Sigmoid colon (tissue), 7 donors: Measurements from ENCODE around the gene TNPO3. TPM values are rescaled to one million over a fixed set of nuclear protein-coding genes. Genes with fewer than 3 reads are reported as not detected.

Experiments
- DNase-seq: peaks from one replicate; pipeline ENCODE4 v3.0.0-alpha.2; 2019
- H3K27ac ChIP-seq, 4 donors: fragments of 200-600 bp; sonication (generic); one replicate each; pipeline ENCODE4 v1.5.1; 2016 to 2019; ENCODE audit warnings: mild to moderate bottlenecking in 1 of 4
- H3K27me3 ChIP-seq, 3 donors: fragments of 200-600 bp; sonication (generic); one replicate each; pipeline ENCODE4 v1.5.1; 2019; ENCODE audit warnings: mild to moderate bottlenecking in 1 of 3
- H3K36me3 ChIP-seq, 4 donors: fragments of 200-600 bp; sonication (generic); one replicate each; pipeline ENCODE4 v1.5.1; 2016 to 2019
- H3K4me1 ChIP-seq, 4 donors: fragments of 200-600 bp; sonication (generic); one replicate each; pipeline ENCODE4 v1.5.1; 2017 to 2019
- H3K4me3 ChIP-seq, 4 donors: fragments of 200-600 bp; sonication (generic); one replicate each; pipeline ENCODE4 v1.5.1; 2017 to 2019; ENCODE audit warnings: mild to moderate bottlenecking in 2 of 4, moderate library complexity in 1 of 4
- H3K9me3 ChIP-seq, 4 donors: fragments of 200-600 bp in 3 of 4; sonication (generic) in 3 of 4; one replicate each; pipeline versions ENCODE4 v1.5.1 to v1.6.1; 2013 to 2019
- CTCF ChIP-seq, 4 experiments: fragments of 450-650 bp in 3 of 4; fragments of 200-600 bp in 1 of 4; IDR thresholded peaks; one replicate each; pipeline ENCODE4 v1.5.1; 2016 to 2019; ENCODE audit warnings: antibody characterized with exemption in 4 of 4, mild to moderate bottlenecking in 3 of 4, moderate library complexity in 2 of 4
- EP300 ChIP-seq, 4 donors: sonication (generic); formaldehyde crosslinking; IDR thresholded peaks; one replicate each; pipeline ENCODE4 v1.6.1; 2017; ENCODE audit warnings: antibody characterized with exemption in 4 of 4
- POLR2A ChIP-seq, 2 donors: fragments of 450-650 bp; IDR thresholded peaks; one replicate each; pipeline ENCODE4 v1.6.1; 2016; ENCODE audit warnings: antibody characterized with exemption in 2 of 2, mild to moderate bottlenecking in 2 of 2, moderate library complexity in 2 of 2
- POLR2AphosphoS5 ChIP-seq, 4 donors: sonication (generic); formaldehyde crosslinking; IDR thresholded peaks; one replicate each; pipeline ENCODE4 v1.6.1; 2017; ENCODE audit warnings: antibody characterized with exemption in 4 of 4
- WGBS, 2 donors: extraction: QIAGEN DNeasy Blood & Tissue Kit; methylation state at CpG; one replicate each; pipeline ENCODE4 v1.1.7; 2013; 5-methylcytosine and 5-hydroxymethylcytosine counted together
- intact Hi-C: fragments of 100-400 bp; cut with DNase I; formaldehyde crosslinking; loops from one replicate; pipeline ENCODE4 v1.15.1; 2023
- polyA plus RNA-seq, 3 donors: library from polyadenylated mRNA; stranded (reverse); fragments of 200-250 nt; gene quantifications; one replicate each; pipeline ENCODE4 v1.2.3, GENCODE V29; 2013
- total RNA-seq, 4 donors: library from RNA; depleted of rRNA; stranded (reverse); fragments of >200 nt; gene quantifications; one replicate each; pipeline ENCODE4 v1.1.0, GENCODE V29; 2016
- donor health status: healthy with polysubstance abuse.
- donor health status: Bipolar disorder and iron deficiency.
- donor health status: healthy.

Gene TNPO3
- total and polyA plus RNA-seq, 7 donors, result 13.2 to 40.5 (median 35.2) TPM

- Histone ChIP-seq H3K27ac (no peak overlapping the region), H3K9me3 (no peaks in the 10 kb centered on the region), H3K27me3 (peaks cover 0 to 4% (median 0%) of the 10 kb centered on the region in 3 donors), H3K4me1 (no peaks in the 10 kb centered on the region), H3K36me3 (no peaks in the 10 kb centered on the region), H3K4me3 (no peak overlapping the region)
- DNase-seq, result no peak
- no peak for TF ChIP-seq POLR2A (IDR thresholded peaks at IDR 0.05)
- WGBS, 2 donors, result 89 to 94% methylated on average over 1 of the region's 1 CpG
- intact Hi-C loops, result no loop called here
Observed at GRCh38 chr7:129074361-129074871, 19.5 kb upstream of the TNPO3 start.

- H3K9me3 ChIP-seq, result no peaks in the 10 kb centered on the region
- 79 to 87% methylated on average over 4 of the region's 4 CpGs for WGBS, 2 donors
Observed at GRCh38 chr7:129073738-129074137, 18.8 kb upstream of the TNPO3 start.

GRCh38 chr7:129073204-129073603 lies 18.3 kb upstream of the TNPO3 start:
- no peak for TF ChIP-seq POLR2A (IDR thresholded peaks at IDR 0.05)
- no peak for TF ChIP-seq POLR2AphosphoS5 (IDR thresholded peaks at IDR 0.05)
- no peak for TF ChIP-seq EP300 (IDR thresholded peaks at IDR 0.05)
- no peak for TF ChIP-seq CTCF (IDR thresholded peaks at IDR 0.05)
- no peaks in the 10 kb centered on the region for H3K4me1 ChIP-seq
- H3K4me3 ChIP-seq, result no peak overlapping the region
- no peaks in the 10 kb centered on the region for H3K9me3 ChIP-seq
- intact Hi-C loops, result no loop called here
- no peaks in the 10 kb centered on the region for H3K36me3 ChIP-seq
- WGBS, 2 donors, result 92 to 98% methylated on average over 1 of the region's 1 CpG
- H3K27ac ChIP-seq, result no peak overlapping the region
- H3K27me3 ChIP-seq, result peaks cover 0 to 6% (median 0%) of the 10 kb centered on the region in 3 donors
- DNase-seq, result no peak

More at GRCh38 chr7:129073738-129074137, 18.8 kb upstream of the TNPO3 start:
- Histone ChIP-seq H3K27me3 (peaks cover 0 to 6% (median 0%) of the 10 kb centered on the region in 3 donors), H3K4me1 (no peaks in the 10 kb centered on the region), H3K27ac (no peak overlapping the region), H3K36me3 (no peaks in the 10 kb centered on the region), H3K4me3 (no peak overlapping the region)
- TF ChIP-seq EP300 (IDR thresholded peaks at IDR 0.05) (no peak), POLR2AphosphoS5 (IDR thresholded peaks at IDR 0.05) (no peak), CTCF (IDR thresholded peaks at IDR 0.05) (no peak), POLR2A (IDR thresholded peaks at IDR 0.05) (no peak)
- intact Hi-C loops, result no loop called here
- DNase-seq, result no peak

- TF ChIP-seq POLR2A (IDR thresholded peaks at IDR 0.05), result no peak
- TF ChIP-seq POLR2AphosphoS5 (IDR thresholded peaks at IDR 0.05), result no peak
- no peak for TF ChIP-seq CTCF (IDR thresholded peaks at IDR 0.05)
- no peak for TF ChIP-seq EP300 (IDR thresholded peaks at IDR 0.05)
Observed at GRCh38 chr7:129072479-129073011, 17.6 kb upstream of the TNPO3 start.

GRCh38 chr7:129069021-129069420 lies 14.1 kb upstream of the TNPO3 start:
- no peaks in the 10 kb centered on the region for H3K9me3 ChIP-seq
- no peak for TF ChIP-seq EP300 (IDR thresholded peaks at IDR 0.05)
- H3K4me1 ChIP-seq, result no peaks in the 10 kb centered on the region
- WGBS, 2 donors, result 57 to 68% methylated on average over 5 of the region's 5 CpGs
- no peak for DNase-seq
- H3K27me3 ChIP-seq, result peaks cover 0 to 6% (median 0%) of the 10 kb centered on the region in 3 donors
- no peak overlapping the region for H3K4me3 ChIP-seq
- H3K27ac ChIP-seq, result no peak overlapping the region
- intact Hi-C loops, result no loop called here
- H3K36me3 ChIP-seq, result no peaks in the 10 kb centered on the region

More at GRCh38 chr7:129072479-129073011, 17.6 kb upstream of the TNPO3 start:
- no peak for DNase-seq
- no peak overlapping the region for H3K4me3 ChIP-seq
- no peaks in the 10 kb centered on the region for H3K9me3 ChIP-seq
- no peak overlapping the region for H3K27ac ChIP-seq
- H3K4me1 ChIP-seq, result no peaks in the 10 kb centered on the region
- intact Hi-C loops, result no loop called here
- WGBS, 2 donors, result 66 to 76% methylated on average over 9 of the region's 9 CpGs
- H3K27me3 ChIP-seq, result peaks cover 0 to 6% (median 0%) of the 10 kb centered on the region in 3 donors
- no peaks in the 10 kb centered on the region for H3K36me3 ChIP-seq
